Caco-2 (cell line): ENCODE measurements around the gene MGMT. TPM values are rescaled to one million over a fixed set of nuclear protein-coding genes. Genes with fewer than 3 reads are reported as not detected.

ENCODE experiments used
- BruUV-seq: library from RNA; stranded (reverse); fragments of 400-500 nt; replicated peaks from 2 replicates; lab custom pipeline; 2021; lab: Mats Ljungman, UMichigan
- CTCF ChIA-PET: fragments of 300-600 bp; sonication (Branson Sonifier 250); formaldehyde crosslinking; loops from one replicate; lab custom pipeline; 2022; ENCODE audit warnings: antibody characterized with exemption; lab: Charles Lee
- POLR2A ChIA-PET: fragments of 300-600 bp; sonication (Branson Sonifier 250); formaldehyde crosslinking; loops from one replicate; lab custom pipeline; 2022; ENCODE audit warnings: antibody characterized with exemption; lab: Charles Lee
- DNase-seq, 2 experiments: peaks; one replicate each; pipeline versions ENCODE4 v3.0.0 to v3.0.0-alpha.2; 2020 to 2022
- H3K27me3 ChIP-seq: replicated peaks from 2 replicates; pipeline ENCODE4 v1.6.0; 2011; ENCODE audit warnings: low read length; ENCODE audit not compliant: control insufficient read depth, insufficient read depth
- H3K36me3 ChIP-seq: 2 replicates; pipeline ENCODE4 v1.5.1; 2011; ENCODE audit warnings: low read length; ENCODE audit not compliant: control insufficient read depth, insufficient read depth
- H3K4me1 ChIP-seq: fragments of 250-450 bp; sonication (Bioruptor Pico); 2 replicates; pipeline ENCODE4 v1.5.1; 2020; ENCODE audit warnings: mild to moderate bottlenecking
- H3K4me3 ChIP-seq: 2 replicates; pipeline ENCODE4 v1.5.1; 2011; ENCODE audit warnings: low read depth, mild to moderate bottlenecking, control low read depth, low read length
- H3K9me3 ChIP-seq: fragments of 250-450 bp; sonication (Bioruptor Pico); 2 replicates; pipeline ENCODE4 v1.5.1; 2020; ENCODE audit warnings: mild to moderate bottlenecking, moderate library complexity
- H3K27ac Mint-ChIP-seq: one replicate; pipeline ENCODE4 v1.8.0; 2022; ENCODE audit warnings: mixed read lengths; ENCODE audit not compliant: unreplicated experiment
- H3K27me3 Mint-ChIP-seq: one replicate; pipeline ENCODE4 v1.8.0; 2022; ENCODE audit warnings: mixed read lengths; ENCODE audit not compliant: insufficient read depth, unreplicated experiment
- H3K36me3 Mint-ChIP-seq: one replicate; pipeline ENCODE4 v1.8.0; 2022; ENCODE audit warnings: mild to moderate bottlenecking, mixed read lengths; ENCODE audit not compliant: insufficient read depth, unreplicated experiment
- H3K4me1 Mint-ChIP-seq: one replicate; pipeline ENCODE4 v1.8.0; 2022; ENCODE audit warnings: low read depth, mixed read lengths; ENCODE audit not compliant: unreplicated experiment
- H3K4me3 Mint-ChIP-seq: one replicate; pipeline ENCODE4 v1.8.0; 2022; ENCODE audit warnings: mild to moderate bottlenecking, moderate library complexity, mixed read lengths; ENCODE audit not compliant: unreplicated experiment
- H3K9me3 Mint-ChIP-seq: one replicate; pipeline ENCODE4 v1.8.0; 2022; ENCODE audit warnings: mixed read lengths; ENCODE audit not compliant: unreplicated experiment
- intact Hi-C: fragments of 100-400 bp; cut with micrococcal nuclease; formaldehyde crosslinking; loops from one replicate; pipeline ENCODE4 v1.10.0; 2022; ENCODE audit not compliant: unreplicated experiment
- total RNA-seq: library from RNA; stranded (reverse); gene quantifications from 2 replicates; pipeline ENCODE4 v1.2.3, GENCODE V29; 2022
- TF ChIP-seq, protein P1 (sequence below), 2 experiments: fragments of 200-600 bp in 1 of 2; IDR thresholded peaks; 1 replicate in 1 of 2; 2 replicates in 1 of 2; pipeline versions ENCODE4 v1.5.1 to v1.8.0; 2011 to 2022; ENCODE audit warnings: antibody characterized with exemption in 1 of 2, control low read depth in 1 of 2, inconsistent platforms in 1 of 2, low read depth in 1 of 2, low read length in 1 of 2, mild to moderate bottlenecking in 1 of 2, moderate library complexity in 1 of 2; ENCODE audit not compliant: insufficient read depth in 1 of 2, severe bottlenecking in 1 of 2, unreplicated experiment in 1 of 2

The MGMT gene
- total RNA-seq, 1 experiment from 2014 or later, result 57.0 TPM

DNA sequence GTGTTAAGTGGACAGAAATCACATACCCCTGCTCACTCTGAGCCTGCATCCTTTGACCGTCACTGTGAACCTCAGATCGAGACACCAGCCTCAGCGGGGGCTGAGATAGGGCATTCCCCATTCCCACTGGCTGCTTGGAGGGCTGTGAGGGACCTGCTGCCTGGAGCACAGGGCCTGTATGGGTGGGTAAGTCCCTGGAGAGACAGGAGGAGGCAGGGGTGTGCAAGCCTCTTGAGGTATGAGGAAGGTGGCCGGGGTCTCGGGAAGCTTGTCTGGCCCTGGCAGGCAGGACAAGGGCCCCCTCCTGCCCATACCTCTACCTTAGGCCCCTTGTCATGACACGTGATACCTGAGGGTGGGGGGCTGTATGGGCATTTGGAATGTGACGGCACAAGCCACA is 187.4 kb downstream of the MGMT start:
- TF ChIP-seq, protein P1, sequence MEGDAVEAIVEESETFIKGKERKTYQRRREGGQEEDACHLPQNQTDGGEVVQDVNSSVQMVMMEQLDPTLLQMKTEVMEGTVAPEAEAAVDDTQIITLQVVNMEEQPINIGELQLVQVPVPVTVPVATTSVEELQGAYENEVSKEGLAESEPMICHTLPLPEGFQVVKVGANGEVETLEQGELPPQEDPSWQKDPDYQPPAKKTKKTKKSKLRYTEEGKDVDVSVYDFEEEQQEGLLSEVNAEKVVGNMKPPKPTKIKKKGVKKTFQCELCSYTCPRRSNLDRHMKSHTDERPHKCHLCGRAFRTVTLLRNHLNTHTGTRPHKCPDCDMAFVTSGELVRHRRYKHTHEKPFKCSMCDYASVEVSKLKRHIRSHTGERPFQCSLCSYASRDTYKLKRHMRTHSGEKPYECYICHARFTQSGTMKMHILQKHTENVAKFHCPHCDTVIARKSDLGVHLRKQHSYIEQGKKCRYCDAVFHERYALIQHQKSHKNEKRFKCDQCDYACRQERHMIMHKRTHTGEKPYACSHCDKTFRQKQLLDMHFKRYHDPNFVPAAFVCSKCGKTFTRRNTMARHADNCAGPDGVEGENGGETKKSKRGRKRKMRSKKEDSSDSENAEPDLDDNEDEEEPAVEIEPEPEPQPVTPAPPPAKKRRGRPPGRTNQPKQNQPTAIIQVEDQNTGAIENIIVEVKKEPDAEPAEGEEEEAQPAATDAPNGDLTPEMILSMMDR (IDR thresholded peaks at IDR 0.05; ENCODE audit: insufficient read depth in 1 of 2, low read depth in 1 of 2, low read length in 1 of 2, severe bottlenecking in 1 of 2, unreplicated experiment in 1 of 2), result no peak
- BruUV-seq, result no TSS peak
- no peaks in the 10 kb centered on the region for H3K27me3 Mint-ChIP-seq
- Histone ChIP-seq H3K9me3 (no peaks in the 10 kb centered on the region), H3K4me1 (no peaks in the 10 kb centered on the region), H3K27me3 (no peaks in the 10 kb centered on the region), H3K36me3 (no peaks in the 10 kb centered on the region), H3K4me3 (no peak overlapping the region)
- H3K36me3 Mint-ChIP-seq, result peaks cover 11% of the 10 kb centered on the region
- no peak overlapping the region for H3K4me3 Mint-ChIP-seq
- POLR2A ChIA-PET, result no interaction called here
- intact Hi-C loops, result no loop called here
- no peak overlapping the region for H3K27ac Mint-ChIP-seq
- no peaks in the 10 kb centered on the region for H3K4me1 Mint-ChIP-seq
- no peak for DNase-seq
- CTCF ChIA-PET, result no interaction called here
- no peaks in the 10 kb centered on the region for H3K9me3 Mint-ChIP-seq

DNA sequence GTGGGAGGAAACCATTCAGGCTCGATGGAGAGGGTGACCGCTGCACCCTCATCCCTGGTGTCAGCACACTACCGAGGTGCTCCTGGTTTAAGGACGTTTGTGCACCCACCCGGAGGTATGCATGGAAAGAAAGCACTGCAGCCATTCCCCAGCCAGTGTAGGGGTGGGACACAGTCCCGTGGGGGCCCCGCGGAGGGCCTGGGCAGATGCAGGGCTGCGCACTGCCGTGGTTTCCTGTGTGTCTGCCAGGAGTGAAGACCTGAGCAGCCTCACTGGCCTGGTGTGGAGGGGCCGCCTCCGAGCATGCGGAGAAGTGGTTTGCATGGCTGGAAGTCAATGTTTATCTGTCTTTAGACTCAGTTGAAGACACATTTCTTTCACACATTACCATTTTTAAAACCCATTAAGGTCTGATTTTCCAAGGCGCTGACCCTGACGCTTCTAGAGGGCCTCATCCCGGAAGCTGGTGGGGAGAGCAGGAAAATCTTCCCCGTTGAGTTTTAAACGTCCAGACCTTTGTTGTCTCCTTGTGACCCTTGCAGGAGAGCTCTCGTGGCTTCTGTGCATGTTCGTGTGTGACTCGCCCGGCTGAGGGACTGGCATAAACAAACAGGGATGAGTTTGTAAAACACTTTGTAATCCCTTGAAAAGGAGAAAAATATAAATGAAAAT is 188.1 kb downstream of the MGMT start:
- no peak overlapping the region for H3K27ac Mint-ChIP-seq
- H3K4me3 ChIP-seq, result no peak overlapping the region
- intact Hi-C loops, result no loop called here
- no peaks in the 10 kb centered on the region for H3K9me3 ChIP-seq
- no peaks in the 10 kb centered on the region for H3K4me1 ChIP-seq
- no peaks in the 10 kb centered on the region for H3K36me3 ChIP-seq
- H3K27me3 Mint-ChIP-seq, result no peaks in the 10 kb centered on the region
- H3K36me3 Mint-ChIP-seq, result peaks cover 16% of the 10 kb centered on the region
- no peaks in the 10 kb centered on the region for H3K4me1 Mint-ChIP-seq
- ChIA-PET CTCF (no interaction called here), POLR2A (no interaction called here)
- no peaks in the 10 kb centered on the region for H3K27me3 ChIP-seq
- no peaks in the 10 kb centered on the region for H3K9me3 Mint-ChIP-seq
- H3K4me3 Mint-ChIP-seq, result no peak overlapping the region
- TF ChIP-seq, protein P1 (IDR thresholded peaks at IDR 0.05; ENCODE audit: insufficient read depth in 1 of 2, low read depth in 1 of 2, low read length in 1 of 2, severe bottlenecking in 1 of 2, unreplicated experiment in 1 of 2), result no peak
- DNase-seq, result no peak
- BruUV-seq, result no TSS peak

DNA sequence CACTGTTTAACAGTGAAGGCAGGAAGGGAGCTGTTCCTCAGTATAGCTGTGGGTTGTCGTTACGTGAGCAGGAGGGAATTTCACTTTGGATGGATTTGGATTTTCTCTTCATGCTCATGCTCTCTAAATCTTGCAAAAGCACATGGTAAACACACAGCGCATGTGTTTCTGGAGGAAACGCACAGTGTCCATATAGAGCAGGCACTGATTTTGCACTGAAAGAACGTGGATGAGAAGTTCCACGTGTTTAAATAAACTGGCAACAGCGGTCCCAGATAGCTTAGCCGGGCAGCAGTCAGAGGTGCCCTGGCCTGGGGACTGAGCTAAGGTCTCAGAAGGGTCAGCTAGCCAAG is 188.6 kb downstream of the MGMT start:
- H3K36me3 Mint-ChIP-seq, result peaks cover 17% of the 10 kb centered on the region
- no peak for DNase-seq
- ChIA-PET POLR2A (no interaction called here), CTCF (no interaction called here)
- H3K9me3 Mint-ChIP-seq, result no peaks in the 10 kb centered on the region
- Histone ChIP-seq H3K36me3 (no peaks in the 10 kb centered on the region), H3K27me3 (no peaks in the 10 kb centered on the region), H3K4me3 (no peak overlapping the region), H3K4me1 (no peaks in the 10 kb centered on the region), H3K9me3 (no peaks in the 10 kb centered on the region)
- no peaks in the 10 kb centered on the region for H3K4me1 Mint-ChIP-seq
- H3K4me3 Mint-ChIP-seq, result no peak overlapping the region
- intact Hi-C loops, result no loop called here
- BruUV-seq, result no TSS peak
- TF ChIP-seq, protein P1 (IDR thresholded peaks at IDR 0.05; ENCODE audit: insufficient read depth in 1 of 2, low read depth in 1 of 2, low read length in 1 of 2, severe bottlenecking in 1 of 2, unreplicated experiment in 1 of 2), result no peak
- H3K27ac Mint-ChIP-seq, result no peak overlapping the region
- no peaks in the 10 kb centered on the region for H3K27me3 Mint-ChIP-seq
